Aorta (tissue), 5 donors: ENCODE measurements around the gene POLN. TPM values are rescaled to one million over a fixed set of nuclear protein-coding genes. Genes with fewer than 3 reads are reported as not detected.

ENCODE experiments used
- ATAC-seq: fragments of 200-7000 bp; cut with Tn5 transposase; one replicate; pipeline ENCODE4 v1.9.1; 2022; ENCODE audit warnings: moderate library complexity; ENCODE audit not compliant: low FRiP score
- DNase-seq, 2 donors: peaks; one replicate each; pipeline ENCODE4 v3.0.0-alpha.2; 2020
- H3K27ac ChIP-seq, 2 donors: one replicate each; pipeline ENCODE4 v1.5.1; 2013; ENCODE audit warnings: low read length in 2 of 2, mild to moderate bottlenecking in 2 of 2, moderate library complexity in 2 of 2, control low read depth in 1 of 2, inconsistent platforms in 1 of 2, low read depth in 1 of 2
- H3K27me3 ChIP-seq, 2 donors: one replicate each; pipeline ENCODE4 v1.6.1; 2013; ENCODE audit warnings: control low read depth in 1 of 2, low read length in 1 of 2, mild to moderate bottlenecking in 1 of 2, moderate library complexity in 1 of 2; ENCODE audit not compliant: insufficient read depth in 2 of 2, control insufficient read depth in 1 of 2
- H3K36me3 ChIP-seq, 2 donors: one replicate each; pipeline ENCODE4 v1.6.1; 2013; ENCODE audit warnings: control low read depth in 1 of 2, low read length in 1 of 2, mild to moderate bottlenecking in 1 of 2; ENCODE audit not compliant: insufficient read depth in 2 of 2, control insufficient read depth in 1 of 2
- H3K4me1 ChIP-seq, 2 donors: one replicate each; pipeline ENCODE4 v1.6.1; 2013; ENCODE audit warnings: low read length in 2 of 2, control low read depth in 1 of 2, mild to moderate bottlenecking in 1 of 2, moderate library complexity in 1 of 2; ENCODE audit not compliant: insufficient read depth in 2 of 2, control insufficient read depth in 1 of 2
- H3K4me3 ChIP-seq, 2 donors: one replicate each; pipeline ENCODE4 v1.5.1; 2013; ENCODE audit warnings: low read length in 2 of 2, control low read depth in 1 of 2, mild to moderate bottlenecking in 1 of 2
- H3K9me3 ChIP-seq: one replicate; pipeline ENCODE4 v1.6.1; 2013; ENCODE audit warnings: mild to moderate bottlenecking, low read length; ENCODE audit not compliant: control insufficient read depth
- WGBS, 2 donors: extraction: QIAGEN DNeasy Blood & Tissue Kit; methylation state at CpG; one replicate each; pipeline ENCODE4 v1.1.7; 2013; 5-methylcytosine and 5-hydroxymethylcytosine counted together
- intact Hi-C, 2 donors: fragments of 100-400 bp; cut with DNase I; formaldehyde crosslinking; loops; one replicate each; pipeline versions ENCODE4 v1.14.2 to v1.15.0; 2022
- polyA plus RNA-seq, 2 donors: library from polyadenylated mRNA; stranded (reverse); fragments of 200-250 nt; gene quantifications; one replicate each; pipeline ENCODE4 v1.2.3, GENCODE V29; 2013
- total RNA-seq, 2 donors: library from RNA; stranded (reverse); fragmentation: NEBNext Ultra II Directional; extraction: Animal tissue kit (Norgen Biotek cat#: 25700); gene quantifications; one replicate each; pipeline ENCODE4 v1.2.1, GENCODE V29; 2021
- donor health status: healthy with polysubstance abuse.
- donor health status: Bipolar disorder and iron deficiency.
- donor health status: DM: no; HTN: no; CAD: no.
- donor health status: DM: no; HTN: no; CAD: no.
- donor health status: DM: yes; HTN: yes; CAD: no.

Gene POLN
- total and polyA plus RNA-seq, 4 donors: 3.2 to 7.0 (median 6.6) TPM; not detected in 1

- Histone ChIP-seq H3K27ac (no peak overlapping the region), H3K9me3 (no peaks in the 10 kb centered on the region), H3K36me3 (no peaks in the 10 kb centered on the region), H3K4me3 (no peak overlapping the region), H3K4me1 (no peaks in the 10 kb centered on the region), H3K27me3 (no peaks in the 10 kb centered on the region)
- ATAC-seq (no peak), DNase-seq (no peak)
- WGBS, 2 donors: 79 to 85% methylated on average over 8 of the region's 8 CpGs
- intact Hi-C loops: no loop called here
These were observed 100.7 kb downstream of the POLN start for GRCh38 chr4:2141022-2141761.

- no peaks in the 10 kb centered on the region for H3K9me3 ChIP-seq
- intact Hi-C loops: no loop called here
- no peak for DNase-seq
- H3K4me3 ChIP-seq: no peak overlapping the region
- H3K27me3 ChIP-seq: no peaks in the 10 kb centered on the region
- no peaks in the 10 kb centered on the region for H3K36me3 ChIP-seq
- WGBS, 2 donors: 51 to 57% methylated on average over 11 of the region's 11 CpGs
- H3K27ac ChIP-seq: no peak overlapping the region
- no peak for ATAC-seq
- H3K4me1 ChIP-seq: no peaks in the 10 kb centered on the region
These were observed 102.9 kb downstream of the POLN start for GRCh38 chr4:2138846-2139500.

GRCh38 chr4:2136726-2137125, 105.2 kb downstream of the POLN start:
- ATAC-seq (no peak), DNase-seq (no peak)
- H3K36me3 ChIP-seq: no peaks in the 10 kb centered on the region
- intact Hi-C loops: no loop called here
- H3K4me1 ChIP-seq: no peaks in the 10 kb centered on the region
- no peaks in the 10 kb centered on the region for H3K27me3 ChIP-seq
- H3K9me3 ChIP-seq: no peaks in the 10 kb centered on the region
- H3K4me3 ChIP-seq: no peak overlapping the region
- H3K27ac ChIP-seq: no peak overlapping the region
- WGBS, 2 donors: 74 to 79% methylated on average over 7 of the region's 7 CpGs

- intact Hi-C loops: no loop called here
- no peak overlapping the region for H3K4me3 ChIP-seq
- 60 to 61% methylated on average over 8 of the region's 8 CpGs for WGBS, 2 donors
- H3K36me3 ChIP-seq: no peaks in the 10 kb centered on the region
- no peak overlapping the region for H3K27ac ChIP-seq
- H3K27me3 ChIP-seq: no peaks in the 10 kb centered on the region
- ATAC-seq: no peak
- no peak for DNase-seq
- H3K4me1 ChIP-seq: no peaks in the 10 kb centered on the region
- H3K9me3 ChIP-seq: no peaks in the 10 kb centered on the region
These were observed 106.8 kb downstream of the POLN start for GRCh38 chr4:2135083-2135482.

- Histone ChIP-seq H3K36me3 (no peaks in the 10 kb centered on the region), H3K27ac (no peak overlapping the region), H3K9me3 (no peaks in the 10 kb centered on the region), H3K4me1 (no peaks in the 10 kb centered on the region), H3K27me3 (no peaks in the 10 kb centered on the region), H3K4me3 (no peak overlapping the region)
- DNase-seq (no peak), ATAC-seq (no peak)
- intact Hi-C loops: no loop called here
These were observed 109.5 kb downstream of the POLN start for GRCh38 chr4:2132438-2132837.

GRCh38 chr4:2127609-2128332, 114.2 kb downstream of the POLN start:
- intact Hi-C loops: no loop called here
- H3K27ac ChIP-seq: no peak overlapping the region
- no peaks in the 10 kb centered on the region for H3K9me3 ChIP-seq
- ATAC-seq: no peak
- no peaks in the 10 kb centered on the region for H3K27me3 ChIP-seq
- no peak overlapping the region for H3K4me3 ChIP-seq
- H3K36me3 ChIP-seq: no peaks in the 10 kb centered on the region
- 49 to 57% methylated on average over 20 of the region's 20 CpGs for WGBS, 2 donors
- DNase-seq: no peak
- no peaks in the 10 kb centered on the region for H3K4me1 ChIP-seq

- H3K4me1 ChIP-seq: no peaks in the 10 kb centered on the region
- intact Hi-C loops: no loop called here
- WGBS, 2 donors: 94 to 97% methylated on average over 23 to 24 of the region's 24 CpGs
- H3K36me3 ChIP-seq: no peaks in the 10 kb centered on the region
- H3K27me3 ChIP-seq: no peaks in the 10 kb centered on the region
- no peak overlapping the region for H3K27ac ChIP-seq
- DNase-seq (no peak), ATAC-seq (peak; percentile 33)
- no peak overlapping the region for H3K4me3 ChIP-seq
- H3K9me3 ChIP-seq: no peaks in the 10 kb centered on the region
These were observed 115.4 kb downstream of the POLN start for GRCh38 chr4:2126309-2127043.

GRCh38 chr4:2125831-2126230, 116.1 kb downstream of the POLN start:
- Histone ChIP-seq H3K27ac (no peak overlapping the region), H3K9me3 (no peaks in the 10 kb centered on the region), H3K4me1 (no peaks in the 10 kb centered on the region), H3K27me3 (no peaks in the 10 kb centered on the region), H3K36me3 (no peaks in the 10 kb centered on the region), H3K4me3 (no peak overlapping the region)
- DNase-seq: no peak
- peak; percentile 57 for ATAC-seq
- intact Hi-C loops: no loop called here
- 88 to 92% methylated on average over 6 of the region's 6 CpGs for WGBS, 2 donors
